ENCODE measurements around the gene EPHA4.

Gene EPHA4

GRCh38 chr2:221465776-221466175 is 106.3 kb downstream of the EPHA4 start:
- no peak for DNase-seq

GRCh38 chr2:221464971-221465370 is 107.1 kb downstream of the EPHA4 start:
- no peak for DNase-seq

- DNase-seq = no peak
These were observed 108.7 kb downstream of the EPHA4 start for GRCh38 chr2:221463241-221463896.

- DNase-seq = no peak
These were observed 110.2 kb downstream of the EPHA4 start for GRCh38 chr2:221461901-221462300.

GRCh38 chr2:221460136-221460535 is 112.0 kb downstream of the EPHA4 start:
- no peak for DNase-seq

GRCh38 chr2:221458578-221458977 is 113.5 kb downstream of the EPHA4 start:
- DNase-seq = no peak

- no peak for DNase-seq
These were observed 116.9 kb downstream of the EPHA4 start for GRCh38 chr2:221455214-221455613.

GRCh38 chr2:221454459-221455105 is 117.5 kb downstream of the EPHA4 start:
- DNase-seq = no peak

- no peak for DNase-seq
These were observed 120.0 kb downstream of the EPHA4 start for GRCh38 chr2:221451862-221452788.

GRCh38 chr2:221450280-221450679 is 121.8 kb downstream of the EPHA4 start:
- DNase-seq = no peak

GRCh38 chr2:221449406-221449805 is 122.7 kb downstream of the EPHA4 start:
- no peak for DNase-seq

GRCh38 chr2:221448844-221449390 is 123.2 kb downstream of the EPHA4 start:
- DNase-seq = no peak

- DNase-seq = no peak
These were observed 123.9 kb downstream of the EPHA4 start for GRCh38 chr2:221448057-221448843.

- DNase-seq = no peak
These were observed 124.8 kb downstream of the EPHA4 start for GRCh38 chr2:221447310-221447709.

GRCh38 chr2:221446140-221446539 is 126.0 kb downstream of the EPHA4 start:
- no peak for DNase-seq

- no peak for DNase-seq
These were observed 128.0 kb downstream of the EPHA4 start for GRCh38 chr2:221444106-221444505.

- DNase-seq = no peak
These were observed 128.5 kb downstream of the EPHA4 start for GRCh38 chr2:221443645-221444044.

- DNase-seq = no peak
These were observed 130.0 kb downstream of the EPHA4 start for GRCh38 chr2:221442128-221442527.

GRCh38 chr2:221439761-221440479 is 132.2 kb downstream of the EPHA4 start:
- DNase-seq = no peak

GRCh38 chr2:221437056-221437455 is 135.0 kb downstream of the EPHA4 start:
- DNase-seq = no peak

GRCh38 chr2:221435171-221435570 is 136.9 kb downstream of the EPHA4 start:
- DNase-seq = no peak

GRCh38 chr2:221434142-221434541 is 138.0 kb downstream of the EPHA4 start:
- DNase-seq = no peak

Measured in activated gamma-delta T cell treated with Interleukin-2 at 50 U/mL for 16 hours (primary cell).